Nucleus accumbens (tissue), 56 donors: ENCODE data around the gene PNPLA7.

Source experiments
- DNase-seq, 56 donors: peaks; one replicate each; lab custom pipeline; 2025; lab: John Stamatoyannopoulos, UW

Gene PNPLA7

GRCh38 chr9:137438591-137439157, 111.5 kb downstream of the PNPLA7 start:
- no peak for DNase-seq

DNA sequence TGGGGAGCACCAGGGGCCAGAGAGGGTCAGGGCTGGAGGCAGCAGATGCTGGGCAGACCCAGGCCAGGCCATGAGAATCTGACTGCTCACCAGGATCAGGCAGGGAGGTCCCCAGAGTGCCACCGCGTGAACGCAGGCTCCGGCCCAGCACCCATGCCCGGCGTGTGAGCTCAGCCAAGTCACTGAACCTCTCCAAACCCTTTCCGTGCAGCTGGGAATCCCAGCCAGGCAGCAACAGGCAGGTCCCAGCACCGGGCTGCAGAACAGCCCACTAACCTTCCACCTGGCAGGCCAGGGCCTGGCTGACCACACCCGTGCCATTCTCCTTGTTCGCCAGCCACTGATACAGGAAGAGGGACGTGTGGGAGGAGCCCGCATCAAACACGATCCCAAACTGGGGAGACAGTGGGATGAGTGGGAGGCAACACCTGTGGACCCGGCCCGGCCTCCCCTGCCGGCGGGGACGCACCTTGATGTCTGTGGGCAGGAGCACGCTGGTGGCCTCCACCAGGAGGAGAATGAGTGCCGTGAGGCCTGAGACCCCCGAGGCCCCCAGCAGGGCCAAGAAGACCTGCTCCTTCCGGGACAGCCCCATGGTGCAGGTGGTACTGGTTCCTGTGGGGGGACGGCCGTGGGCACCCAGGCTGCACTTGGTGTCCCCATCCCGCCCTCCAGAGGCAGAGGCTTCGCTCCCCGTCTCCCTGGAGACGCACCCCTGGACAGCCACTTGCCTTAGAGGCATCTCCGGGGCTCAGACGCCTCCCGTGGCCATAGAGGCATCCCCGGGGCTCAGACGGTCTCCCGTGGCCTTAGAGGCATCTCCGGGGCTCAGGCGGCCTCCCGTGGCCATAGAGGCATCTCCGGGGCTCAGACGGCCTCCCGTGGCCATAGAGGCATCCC, 112.3 kb downstream of the PNPLA7 start:
- no peak for DNase-seq

- DNase-seq, result no peak
Observed at GRCh38 chr9:137436761-137437600, 113.2 kb downstream of the PNPLA7 start.

DNA sequence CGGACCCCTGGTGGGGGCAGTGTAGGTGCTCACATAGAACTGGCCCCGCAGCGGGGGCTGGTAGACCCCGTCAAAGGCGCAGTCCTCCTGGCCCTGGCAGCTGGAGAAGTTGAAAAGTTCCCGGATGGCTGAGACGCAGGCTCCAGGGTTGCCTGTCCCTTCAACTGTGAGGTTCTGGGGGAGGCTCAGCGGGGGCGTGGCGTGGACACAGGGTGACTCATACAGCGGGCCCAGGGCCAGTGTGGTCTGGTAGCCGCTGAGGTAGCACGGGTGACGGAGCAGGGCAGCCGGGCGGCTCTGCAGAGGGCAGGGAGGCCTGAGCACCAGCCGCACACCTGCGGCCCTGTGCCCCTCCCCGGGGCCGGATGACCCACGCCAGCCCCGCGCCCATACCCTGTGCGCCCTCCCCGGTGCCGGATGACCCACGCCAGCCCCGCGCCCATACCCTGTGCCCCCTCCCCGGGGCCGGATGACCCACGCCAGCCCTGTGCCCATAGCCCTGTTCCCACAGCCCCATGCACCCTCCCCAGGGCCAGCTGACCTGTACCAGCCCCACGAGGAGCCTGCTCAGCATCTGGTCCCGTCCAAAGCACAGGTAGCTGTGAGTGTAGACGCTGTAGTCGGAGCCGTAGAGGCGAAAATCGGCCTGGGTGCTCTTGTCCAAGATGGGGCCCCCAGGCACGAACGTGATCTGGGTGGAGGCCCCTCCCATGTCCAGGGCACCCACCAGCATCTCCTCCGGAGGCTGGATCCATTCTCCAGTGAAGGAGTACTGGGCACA, 114.0 kb downstream of the PNPLA7 start:
- no peak for DNase-seq

- DNase-seq, result no peak
Observed at GRCh38 chr9:137435381-137435891, 114.8 kb downstream of the PNPLA7 start.

DNA sequence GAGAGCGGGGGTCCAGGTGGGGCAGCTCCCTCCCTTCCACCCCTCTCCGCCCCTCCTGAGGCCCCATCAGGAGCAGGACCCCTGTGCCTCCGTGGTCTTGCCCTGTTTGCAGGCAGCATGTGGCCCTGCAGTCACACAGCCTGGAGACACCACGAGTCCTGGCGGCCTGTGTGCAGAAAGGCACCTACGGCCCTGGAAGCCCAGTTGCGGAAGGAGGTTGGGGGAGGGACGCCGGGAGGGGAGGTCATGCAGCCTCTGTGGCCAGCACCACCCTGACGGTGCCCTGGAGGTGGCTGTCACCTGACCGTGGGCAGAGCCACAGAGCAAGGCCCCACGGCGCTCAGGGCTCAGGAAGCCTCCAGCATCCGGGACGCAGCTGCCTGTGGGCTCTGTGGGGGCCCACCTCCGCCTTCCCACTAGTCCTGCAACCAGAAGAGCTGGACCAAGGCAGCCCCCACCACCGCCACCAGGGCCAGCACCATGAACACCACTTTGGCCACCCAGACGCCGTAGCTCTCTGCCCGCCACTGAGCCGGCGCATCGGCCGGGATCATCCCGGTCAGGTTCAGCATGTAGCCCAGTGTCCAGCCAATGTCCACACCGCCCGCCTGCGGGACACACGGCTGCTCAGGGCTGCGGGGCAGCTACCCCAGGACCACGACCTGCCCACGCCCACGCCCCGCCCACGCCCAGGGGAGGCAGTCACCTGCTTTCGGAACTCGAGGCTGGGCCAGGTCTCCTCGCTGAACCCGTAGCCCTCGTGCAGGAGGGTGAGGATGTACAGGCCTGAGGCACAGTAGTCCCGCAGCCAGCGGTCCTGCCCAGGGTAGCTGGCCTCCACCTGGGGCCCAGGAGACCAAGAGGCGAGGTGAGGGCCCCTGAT, 115.5 kb downstream of the PNPLA7 start:
- no peak for DNase-seq

GRCh38 chr9:137433916-137434431, 116.2 kb downstream of the PNPLA7 start:
- no peak for DNase-seq

GRCh38 chr9:137433349-137433915, 116.8 kb downstream of the PNPLA7 start:
- DNase-seq, result no peak

- DNase-seq, result no peak
Observed at GRCh38 chr9:137432687-137433348, 117.4 kb downstream of the PNPLA7 start.

GRCh38 chr9:137431416-137431931, 118.7 kb downstream of the PNPLA7 start:
- DNase-seq, result no peak

DNA sequence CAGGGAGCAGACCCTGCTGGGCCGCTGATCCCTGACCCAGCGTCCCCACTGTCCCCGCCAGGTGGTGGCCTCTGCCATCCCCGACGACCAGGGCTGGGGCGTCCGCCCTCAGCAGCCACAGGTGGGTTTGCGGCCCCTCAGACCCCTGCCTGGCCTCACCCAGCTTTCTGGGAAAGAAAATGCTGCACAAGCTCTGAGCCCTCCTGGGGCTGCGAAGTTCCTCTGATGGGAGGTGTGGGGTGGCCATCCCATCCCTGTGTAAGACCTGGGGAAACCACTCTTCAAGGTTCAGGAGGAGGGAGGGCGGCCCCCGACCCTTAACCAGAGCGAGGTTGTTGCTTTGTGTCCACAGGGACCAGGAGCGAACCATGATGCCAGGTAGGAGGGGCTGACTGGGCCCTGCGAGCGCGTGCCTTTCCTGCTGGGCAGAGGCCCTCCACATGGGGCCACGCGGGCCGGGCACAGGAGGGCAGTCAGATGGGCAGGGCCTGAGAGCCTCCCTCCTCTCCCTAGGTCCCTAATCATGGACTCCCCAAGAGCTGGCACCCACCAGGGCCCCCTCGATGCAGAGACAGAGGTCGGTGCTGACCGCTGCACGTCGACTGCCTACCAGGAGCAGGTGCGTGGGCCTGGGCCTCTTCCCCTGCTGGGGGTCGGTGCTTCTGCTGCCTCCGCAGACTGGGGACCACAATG, 119.3 kb downstream of the PNPLA7 start:
- no peak for DNase-seq

GRCh38 chr9:137429974-137430722, 120.1 kb downstream of the PNPLA7 start:
- DNase-seq, result no peak

GRCh38 chr9:137429546-137429890, 120.7 kb downstream of the PNPLA7 start:
- no peak for DNase-seq

DNA sequence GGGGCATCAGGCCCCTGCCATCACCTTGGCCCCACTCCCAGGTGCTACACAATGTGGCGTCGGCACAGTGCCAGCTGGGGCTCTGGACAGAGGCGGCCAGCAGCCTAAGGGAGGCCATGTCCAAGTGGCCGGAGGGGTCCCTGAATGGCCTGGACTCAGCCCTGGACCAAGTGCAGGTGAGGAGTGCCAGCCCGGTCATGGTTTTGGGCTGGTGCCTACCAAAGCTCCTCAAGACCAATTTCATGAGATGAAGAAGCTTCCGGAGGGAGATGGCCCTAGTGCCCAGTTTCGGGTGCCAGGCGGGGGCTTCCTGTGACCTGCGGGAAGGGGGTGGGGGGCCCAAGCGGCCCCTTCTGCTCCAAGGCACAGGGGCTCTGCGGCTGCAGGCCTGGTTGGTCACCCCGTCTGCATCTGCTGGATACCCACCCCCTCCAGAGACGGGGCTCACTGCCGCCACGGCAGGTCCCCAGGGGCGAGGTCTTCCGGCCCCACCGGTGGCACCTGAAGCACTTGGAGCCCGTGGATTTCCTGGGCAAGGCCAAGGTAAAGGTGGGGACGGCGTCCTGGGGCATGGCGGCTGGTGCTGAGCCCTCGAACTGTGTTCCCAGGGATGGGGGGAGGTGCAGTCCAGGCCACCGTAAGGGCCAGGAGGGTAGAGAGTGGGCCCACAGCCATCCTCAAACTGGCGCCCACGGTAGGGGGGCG, 121.2 kb downstream of the PNPLA7 start:
- no peak for DNase-seq

DNA sequence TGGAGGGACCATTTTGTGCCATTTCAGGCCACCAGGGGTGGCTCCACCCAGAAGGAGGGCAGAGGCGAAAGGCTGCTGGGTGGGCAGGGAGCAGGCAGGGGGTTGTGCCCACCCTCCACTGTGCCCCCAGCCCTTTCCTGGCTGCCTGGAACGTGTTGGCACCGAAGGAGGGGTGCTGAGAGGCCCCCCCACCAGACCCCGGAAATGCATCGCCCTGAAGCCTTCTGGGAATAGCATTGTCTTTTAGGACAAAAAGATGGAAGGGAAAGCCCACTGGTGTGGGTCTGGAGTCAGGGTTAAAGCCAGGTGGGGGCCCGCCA, 121.9 kb downstream of the PNPLA7 start:
- DNase-seq, result no peak
